Peyer's patch (tissue), 4 donors: ENCODE measurements around the gene LDLRAD3. TPM values are rescaled to one million over a fixed set of nuclear protein-coding genes. Genes with fewer than 3 reads are reported as not detected.

Experiments
- DNase-seq, 3 donors: peaks; one replicate each; pipeline ENCODE4 v3.0.0-alpha.2; 2017 to 2019
- H3K27ac ChIP-seq, 4 donors: fragments of 200-600 bp; sonication (generic); one replicate each; pipeline ENCODE4 v1.5.1; 2016 to 2019
- H3K27me3 ChIP-seq, 2 donors: fragments of 200-600 bp; sonication (generic); one replicate each; pipeline ENCODE4 v1.5.1; 2019
- H3K36me3 ChIP-seq, 3 donors: fragments of 200-600 bp; sonication (generic); one replicate each; pipeline ENCODE4 v1.5.1; 2016 to 2019
- H3K4me1 ChIP-seq, 4 donors: fragments of 200-600 bp; sonication (generic); one replicate each; pipeline ENCODE4 v1.5.1; 2016 to 2019
- H3K4me3 ChIP-seq, 4 donors: fragments of 200-600 bp; sonication (generic); 1 replicate in 3 of 4; 2 replicates in 1 of 4; pipeline ENCODE4 v1.5.1; 2016 to 2019; ENCODE audit warnings: mild to moderate bottlenecking in 1 of 4
- H3K9me3 ChIP-seq, 4 donors: fragments of 200-600 bp; sonication (generic); one replicate each; pipeline ENCODE4 v1.5.1; 2016 to 2019; ENCODE audit warnings: mild to moderate bottlenecking in 1 of 4
- POLR2A ChIP-seq, 2 donors: fragments of 450-650 bp; IDR thresholded peaks; one replicate each; pipeline ENCODE4 v1.5.1; 2017; ENCODE audit warnings: antibody characterized with exemption in 2 of 2, mild to moderate bottlenecking in 2 of 2, moderate library complexity in 2 of 2
- total RNA-seq, 4 donors: library from RNA; depleted of rRNA; stranded (reverse); fragments of >200 nt; gene quantifications; one replicate each; pipeline ENCODE4 v1.1.0, GENCODE V29; 2016
- TF ChIP-seq, protein P1 (sequence below), 6 experiments: fragments of 450-650 bp in 4 of 6; fragments of 200-600 bp in 2 of 6; sonication (generic) in 1 of 6; IDR thresholded peaks; one replicate each; pipeline ENCODE4 v1.5.1; 2017 to 2019; ENCODE audit warnings: antibody characterized with exemption in 6 of 6, mild to moderate bottlenecking in 3 of 6, moderate library complexity in 1 of 6

Gene LDLRAD3
- total RNA-seq, 4 donors from 2014 or later: 1.2 to 14.0 (median 4.8) TPM

DNA sequence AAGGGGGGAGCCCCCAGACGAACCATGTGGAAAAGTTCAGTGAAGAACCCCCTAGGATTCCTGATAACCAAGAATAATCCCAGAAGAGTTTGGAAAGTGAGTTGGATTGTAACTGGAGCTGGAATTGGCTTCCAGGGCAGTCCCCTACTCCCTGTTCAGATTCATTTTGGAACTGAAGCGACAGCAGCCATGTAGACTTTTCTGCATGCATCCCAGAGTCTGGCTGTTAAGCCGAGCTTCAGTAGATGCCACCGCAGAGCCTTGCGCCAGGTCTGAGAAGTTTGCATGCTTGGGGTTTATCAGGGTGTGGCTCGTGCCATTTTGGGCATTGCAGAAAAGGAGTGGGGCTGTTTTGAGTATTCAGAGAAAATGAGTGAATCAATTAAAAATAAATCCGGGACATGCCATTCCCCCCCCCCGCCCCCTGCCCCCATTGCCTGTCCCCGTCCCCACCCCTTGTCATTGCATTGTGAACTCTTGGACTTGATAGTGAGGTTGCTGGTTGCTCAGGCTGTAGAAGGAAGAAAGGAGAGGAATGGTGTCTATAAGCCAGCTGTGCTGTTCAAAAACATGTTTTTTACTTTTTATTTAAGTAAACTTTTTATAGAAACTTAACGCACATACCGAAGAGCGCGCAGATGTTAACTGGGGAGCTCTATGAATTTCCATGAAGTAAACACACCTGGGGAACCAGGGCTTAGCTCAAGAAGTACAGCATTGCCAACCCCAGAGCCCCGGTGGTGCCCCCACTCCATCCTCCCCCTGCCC, 71.2 kb downstream of the LDLRAD3 start:
- Histone ChIP-seq H3K36me3 (no peaks in the 10 kb centered on the region), H3K27ac (no peak overlapping the region), H3K27me3 (no peaks in the 10 kb centered on the region), H3K4me3 (no peak overlapping the region), H3K4me1 (no peaks in the 10 kb centered on the region), H3K9me3 (no peaks in the 10 kb centered on the region)
- no peak for TF ChIP-seq POLR2A (IDR thresholded peaks at IDR 0.05)
- TF ChIP-seq, protein P1, sequence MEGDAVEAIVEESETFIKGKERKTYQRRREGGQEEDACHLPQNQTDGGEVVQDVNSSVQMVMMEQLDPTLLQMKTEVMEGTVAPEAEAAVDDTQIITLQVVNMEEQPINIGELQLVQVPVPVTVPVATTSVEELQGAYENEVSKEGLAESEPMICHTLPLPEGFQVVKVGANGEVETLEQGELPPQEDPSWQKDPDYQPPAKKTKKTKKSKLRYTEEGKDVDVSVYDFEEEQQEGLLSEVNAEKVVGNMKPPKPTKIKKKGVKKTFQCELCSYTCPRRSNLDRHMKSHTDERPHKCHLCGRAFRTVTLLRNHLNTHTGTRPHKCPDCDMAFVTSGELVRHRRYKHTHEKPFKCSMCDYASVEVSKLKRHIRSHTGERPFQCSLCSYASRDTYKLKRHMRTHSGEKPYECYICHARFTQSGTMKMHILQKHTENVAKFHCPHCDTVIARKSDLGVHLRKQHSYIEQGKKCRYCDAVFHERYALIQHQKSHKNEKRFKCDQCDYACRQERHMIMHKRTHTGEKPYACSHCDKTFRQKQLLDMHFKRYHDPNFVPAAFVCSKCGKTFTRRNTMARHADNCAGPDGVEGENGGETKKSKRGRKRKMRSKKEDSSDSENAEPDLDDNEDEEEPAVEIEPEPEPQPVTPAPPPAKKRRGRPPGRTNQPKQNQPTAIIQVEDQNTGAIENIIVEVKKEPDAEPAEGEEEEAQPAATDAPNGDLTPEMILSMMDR (IDR thresholded peaks at IDR 0.05): no peak
- no peak for DNase-seq

- Histone ChIP-seq H3K4me3 (no peak overlapping the region), H3K36me3 (no peaks in the 10 kb centered on the region), H3K9me3 (no peaks in the 10 kb centered on the region), H3K27me3 (no peaks in the 10 kb centered on the region), H3K27ac (no peak overlapping the region), H3K4me1 (no peaks in the 10 kb centered on the region)
- no peak for DNase-seq
- no peak for TF ChIP-seq POLR2A (IDR thresholded peaks at IDR 0.05)
- TF ChIP-seq, protein P1 (IDR thresholded peaks at IDR 0.05): no peak
Observed at GRCh38 chr11:36015799-36016198, 71.9 kb downstream of the LDLRAD3 start.

GRCh38 chr11:36016263-36016662, 72.4 kb downstream of the LDLRAD3 start:
- no peak for TF ChIP-seq POLR2A (IDR thresholded peaks at IDR 0.05)
- TF ChIP-seq, protein P1 (IDR thresholded peaks at IDR 0.05): no peak
- no peaks in the 10 kb centered on the region for H3K4me1 ChIP-seq
- H3K27ac ChIP-seq: no peak overlapping the region

DNA sequence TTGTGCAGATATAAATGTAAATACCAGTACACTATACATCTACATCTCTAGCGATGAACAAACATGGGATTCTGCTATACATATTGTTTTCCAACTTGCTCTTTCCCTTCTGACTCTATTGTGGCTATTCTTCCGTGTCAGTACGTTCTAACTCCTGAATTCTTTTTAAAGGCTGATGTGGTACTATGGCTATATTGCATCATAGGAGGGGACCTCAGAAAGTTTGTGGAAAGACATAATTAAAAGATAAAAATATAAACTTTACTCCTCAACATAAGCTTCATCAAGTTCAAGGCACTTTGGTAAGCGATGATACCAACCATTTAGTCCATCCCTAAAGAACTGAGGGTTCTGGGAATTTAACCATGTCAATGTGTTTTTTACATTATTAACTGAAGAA, 72.8 kb downstream of the LDLRAD3 start:
- no peak overlapping the region for H3K27ac ChIP-seq
- TF ChIP-seq, protein P1 (IDR thresholded peaks at IDR 0.05): no peak
- TF ChIP-seq POLR2A (IDR thresholded peaks at IDR 0.05): no peak

More at GRCh38 chr11:36016263-36016662, 72.4 kb downstream of the LDLRAD3 start:
- Histone ChIP-seq H3K9me3 (no peaks in the 10 kb centered on the region), H3K27me3 (no peaks in the 10 kb centered on the region), H3K36me3 (no peaks in the 10 kb centered on the region), H3K4me3 (no peak overlapping the region)
- no peak for DNase-seq

GRCh38 chr11:36019005-36019596, 75.2 kb downstream of the LDLRAD3 start:
- Histone ChIP-seq H3K36me3 (no peaks in the 10 kb centered on the region), H3K4me1 (no peaks in the 10 kb centered on the region), H3K4me3 (no peak overlapping the region), H3K9me3 (no peaks in the 10 kb centered on the region), H3K27me3 (no peaks in the 10 kb centered on the region), H3K27ac (no peak overlapping the region)
- TF ChIP-seq POLR2A (IDR thresholded peaks at IDR 0.05): no peak
- TF ChIP-seq, protein P1 (IDR thresholded peaks at IDR 0.05): no peak
- no peak for DNase-seq

More for the DNA sequence above, 72.8 kb downstream of the LDLRAD3 start:
- Histone ChIP-seq H3K9me3 (no peaks in the 10 kb centered on the region), H3K4me3 (no peak overlapping the region), H3K36me3 (no peaks in the 10 kb centered on the region), H3K4me1 (no peaks in the 10 kb centered on the region), H3K27me3 (no peaks in the 10 kb centered on the region)
- no peak for DNase-seq
